ENCODE data around the gene NTHL1.
A peak's percentile ranks its signal among the peaks of the same experiment; 100 is the strongest.

Gene NTHL1

GRCh38 chr16:2047330-2048115, at the start of gene NTHL1, which contains the start of gene TSC2:
Gene NTHL1, minus strand, starts transcription at chr16:2047834. Its CDS starts 11 bp downstream, at chr16:2047823.
Gene TSC2, plus strand, starts transcription at chr16:2047985. Its CDS starts 631 bp downstream, at chr16:2048616.
- no peak within 1 kb of the TSS for H3K27ac ChIP-seq
- DNase-seq (ENCODE audit: low read depth, low spot score), result peak; percentile 75

- H3K27ac ChIP-seq, result no peak overlapping the region
- DNase-seq (ENCODE audit: low read depth, low spot score), result no peak
Observed at GRCh38 chr16:2096853-2097595, 49.4 kb upstream of the NTHL1 start.

- no peak for DNase-seq (ENCODE audit: low read depth, low spot score)
- H3K27ac ChIP-seq, result no peak overlapping the region
Observed at GRCh38 chr16:2095918-2096582, 48.4 kb upstream of the NTHL1 start.

- H3K27ac ChIP-seq, result no peak overlapping the region
- DNase-seq (ENCODE audit: low read depth, low spot score), result no peak
Observed at GRCh38 chr16:2095315-2095853, 47.8 kb upstream of the NTHL1 start.

- no peak overlapping the region for H3K27ac ChIP-seq
- DNase-seq (ENCODE audit: low read depth, low spot score), result no peak
Observed at GRCh38 chr16:2093793-2094192, 46.2 kb upstream of the NTHL1 start.

- no peak overlapping the region for H3K27ac ChIP-seq
- no peak for DNase-seq (ENCODE audit: low read depth, low spot score)
Observed at GRCh38 chr16:2092866-2093265, 45.2 kb upstream of the NTHL1 start.

GRCh38 chr16:2092256-2092620, 44.6 kb upstream of the NTHL1 start:
- no peak overlapping the region for H3K27ac ChIP-seq
- no peak for DNase-seq (ENCODE audit: low read depth, low spot score)

GRCh38 chr16:2091547-2092255, 44.1 kb upstream of the NTHL1 start:
- no peak for DNase-seq (ENCODE audit: low read depth, low spot score)
- H3K27ac ChIP-seq, result no peak overlapping the region

GRCh38 chr16:2090777-2091546, 43.3 kb upstream of the NTHL1 start:
- DNase-seq (ENCODE audit: low read depth, low spot score), result no peak

GRCh38 chr16:2090481-2090776, 42.8 kb upstream of the NTHL1 start:
- no peak for DNase-seq (ENCODE audit: low read depth, low spot score)
- no peak overlapping the region for H3K27ac ChIP-seq

More at GRCh38 chr16:2090777-2091546, 43.3 kb upstream of the NTHL1 start:
- no peak overlapping the region for H3K27ac ChIP-seq

GRCh38 chr16:2089706-2090480, 42.3 kb upstream of the NTHL1 start:
- DNase-seq (ENCODE audit: low read depth, low spot score), result no peak
- H3K27ac ChIP-seq, result no peak overlapping the region

- H3K27ac ChIP-seq, result no peak overlapping the region
- peak; percentile 52 for DNase-seq (ENCODE audit: low read depth, low spot score)
Observed at GRCh38 chr16:2088759-2089358, 41.2 kb upstream of the NTHL1 start.

- H3K27ac ChIP-seq, result no peak overlapping the region
- no peak for DNase-seq (ENCODE audit: low read depth, low spot score)
Observed at GRCh38 chr16:2087748-2088631, 40.4 kb upstream of the NTHL1 start.

GRCh38 chr16:2086812-2087747, 39.4 kb upstream of the NTHL1 start:
- no peak for DNase-seq (ENCODE audit: low read depth, low spot score)
- no peak overlapping the region for H3K27ac ChIP-seq

GRCh38 chr16:2086106-2086742, 38.6 kb upstream of the NTHL1 start:
- DNase-seq (ENCODE audit: low read depth, low spot score), result no peak
- no peak overlapping the region for H3K27ac ChIP-seq

- no peak overlapping the region for H3K27ac ChIP-seq
- DNase-seq (ENCODE audit: low read depth, low spot score), result no peak
Observed at GRCh38 chr16:2085669-2086068, 38.0 kb upstream of the NTHL1 start.

Measured in epithelial cell of prostate (primary cell).